ENCODE measurements around the gene TMEM184B.
"Not testable (repeated sequence)": the region's sequence is repeated elsewhere in the genome, so short reads cannot be mapped to it uniquely, and the experiment has no call there.

TMEM184B gene

DNA sequence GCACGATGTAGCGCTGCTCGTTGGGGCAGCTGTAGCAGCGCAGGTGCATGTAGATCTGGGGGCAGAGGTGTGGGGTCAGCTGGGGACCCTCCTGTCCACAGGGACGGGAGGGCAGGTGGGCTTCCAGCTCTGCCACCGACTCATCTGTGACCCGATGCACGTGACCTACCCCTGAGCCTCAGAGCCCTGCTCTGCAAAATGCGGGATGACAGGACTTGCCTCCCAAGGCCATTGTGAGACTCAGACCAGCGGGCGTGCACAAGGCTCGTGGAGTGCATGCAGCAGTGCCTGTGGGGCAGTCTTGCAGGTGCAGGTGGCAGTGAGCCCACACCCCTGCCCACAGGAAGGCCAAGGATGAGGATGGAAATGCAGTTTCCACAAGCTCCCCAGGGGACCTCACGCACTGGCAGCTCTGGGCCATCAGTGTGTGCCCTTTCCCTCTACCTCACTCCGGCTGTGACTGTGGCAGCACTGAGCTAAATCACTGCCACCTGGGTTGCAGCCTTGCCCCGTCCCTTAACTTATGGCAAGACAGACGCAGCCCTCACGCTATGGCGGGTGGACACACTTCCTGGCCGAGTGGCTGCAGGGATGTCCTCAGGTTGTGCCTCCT lies 26.7 kb downstream of the TMEM184B start:
- Histone ChIP-seq H3K9ac (ENCODE audit: low read length) (no peak overlapping the region), H3K27ac (ENCODE audit: low read depth, low read length) (no peak overlapping the region), H3K36me3 (ENCODE audit: control insufficient read depth, insufficient read depth, low read length) (peaks cover 38% of the 10 kb centered on the region), H3K27me3 (ENCODE audit: control insufficient read depth, insufficient read depth, low read length) (no peaks in the 10 kb centered on the region), H3K4me1 (ENCODE audit: control insufficient read depth, insufficient read depth, low read length) (peaks cover 7% of the 10 kb centered on the region), H3K9me3 (ENCODE audit: control insufficient read depth, insufficient read depth, low read depth, low read length) (no peaks in the 10 kb centered on the region), H3K4me3 (ENCODE audit: low read depth, low read length) (no peak overlapping the region)

DNA sequence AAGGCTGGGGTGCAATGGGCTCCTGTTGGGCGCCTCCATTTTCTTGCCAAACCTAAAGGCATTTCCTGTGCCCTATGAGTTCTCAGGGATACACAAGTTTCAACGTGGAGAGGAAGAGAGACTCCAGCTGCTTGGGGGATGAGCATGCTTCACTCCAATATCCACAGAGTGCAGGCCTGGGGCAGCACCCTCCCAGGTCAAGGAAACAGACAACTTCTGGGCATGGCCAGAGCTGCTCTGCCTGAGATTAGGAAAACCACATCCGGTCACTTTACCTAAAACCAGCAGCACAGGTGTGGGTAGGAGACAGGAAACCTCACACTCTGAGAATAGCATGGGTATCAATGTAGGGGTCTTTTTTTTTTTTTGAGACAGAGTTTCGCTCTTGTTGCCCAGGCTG lies 28.7 kb downstream of the TMEM184B start:
- H3K27ac ChIP-seq (ENCODE audit: low read depth, low read length) = no peak overlapping the region

DNA sequence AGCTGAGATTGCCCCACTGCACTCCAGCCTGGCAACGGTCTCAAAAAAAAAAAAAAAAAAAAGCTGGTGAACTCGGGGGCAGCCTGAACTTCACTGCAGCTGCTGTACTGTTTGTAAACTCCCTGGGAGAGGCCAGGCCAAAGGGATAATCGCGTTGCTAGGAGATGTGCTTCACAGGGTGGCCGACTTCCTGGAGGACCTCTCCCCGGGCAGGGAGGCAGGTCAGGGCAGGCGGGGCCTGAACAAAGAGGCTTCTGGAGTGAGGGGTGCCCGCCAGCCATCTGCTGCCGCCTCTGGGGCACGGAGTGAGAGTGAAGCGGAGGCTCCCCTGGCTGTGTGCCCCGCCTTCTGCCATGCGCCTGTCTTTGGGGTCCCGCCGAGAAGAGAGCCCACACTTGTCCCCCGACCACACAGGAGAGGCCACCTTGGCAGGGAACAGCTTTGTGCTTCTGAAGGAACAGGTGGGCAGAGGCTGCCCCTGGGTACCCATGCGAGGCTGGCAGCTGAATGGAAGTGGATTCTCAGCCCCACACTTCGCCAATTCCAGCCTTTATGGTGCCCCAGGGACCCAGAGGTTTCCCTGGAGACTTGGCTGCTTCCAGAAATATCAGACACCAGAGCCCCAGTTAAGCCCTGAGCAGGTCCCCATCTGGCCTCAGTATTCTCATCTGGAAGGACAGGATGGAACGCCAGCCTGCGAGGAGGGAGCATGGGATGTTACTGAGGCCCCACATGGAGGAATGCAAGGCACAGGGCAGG lies 29.6 kb downstream of the TMEM184B start:
- H3K27me3 ChIP-seq (ENCODE audit: control insufficient read depth, insufficient read depth, low read length) = no peaks in the 10 kb centered on the region
- H3K36me3 ChIP-seq (ENCODE audit: control insufficient read depth, insufficient read depth, low read length) = peaks cover 41% of the 10 kb centered on the region
- no peaks in the 10 kb centered on the region for H3K9me3 ChIP-seq (ENCODE audit: control insufficient read depth, insufficient read depth, low read depth, low read length)
- peaks cover 24% of the 10 kb centered on the region for H3K4me1 ChIP-seq (ENCODE audit: control insufficient read depth, insufficient read depth, low read length)
- no peak overlapping the region for H3K9ac ChIP-seq (ENCODE audit: low read length)
- H3K27ac ChIP-seq (ENCODE audit: low read depth, low read length) = no peak overlapping the region
- no peak overlapping the region for H3K4me3 ChIP-seq (ENCODE audit: low read depth, low read length)

More for the DNA sequence above, 28.7 kb downstream of the TMEM184B start:
- Histone ChIP-seq H3K27me3 (ENCODE audit: control insufficient read depth, insufficient read depth, low read length) (no peaks in the 10 kb centered on the region), H3K4me1 (ENCODE audit: control insufficient read depth, insufficient read depth, low read length) (peaks cover 23% of the 10 kb centered on the region), H3K9me3 (ENCODE audit: control insufficient read depth, insufficient read depth, low read depth, low read length) (no peaks in the 10 kb centered on the region), H3K4me3 (ENCODE audit: low read depth, low read length) (no peak overlapping the region), H3K36me3 (ENCODE audit: control insufficient read depth, insufficient read depth, low read length) (peaks cover 38% of the 10 kb centered on the region), H3K9ac (ENCODE audit: low read length) (no peak overlapping the region)

DNA sequence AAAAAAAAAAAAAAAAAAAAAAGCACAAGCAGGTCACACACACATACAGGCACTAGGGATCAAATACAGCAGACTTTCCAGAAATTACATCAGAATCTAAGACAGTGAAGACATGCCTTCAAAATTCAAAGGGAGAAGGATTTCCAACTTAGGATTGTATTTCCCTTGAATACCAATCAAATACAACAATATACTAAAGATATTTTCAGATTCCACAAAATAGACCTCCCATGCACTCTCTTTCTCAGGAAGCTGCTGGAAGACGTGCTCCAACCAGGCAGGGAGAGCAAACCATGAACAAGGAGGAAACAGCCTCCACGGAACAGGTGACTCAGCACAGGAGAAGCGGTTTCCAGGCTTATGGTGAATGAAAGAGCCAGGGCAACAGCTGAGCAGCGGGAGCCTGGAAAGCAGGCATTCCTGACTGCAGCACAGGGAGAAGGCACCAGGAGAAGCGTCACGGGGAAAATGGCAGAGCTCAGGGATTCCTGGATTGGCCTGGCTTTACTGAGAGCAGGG lies 32.0 kb downstream of the TMEM184B start:
- H3K4me1 ChIP-seq (ENCODE audit: control insufficient read depth, insufficient read depth, low read length) = peaks cover 24% of the 10 kb centered on the region
- no peak overlapping the region for H3K4me3 ChIP-seq (ENCODE audit: low read depth, low read length)
- H3K27ac ChIP-seq (ENCODE audit: low read depth, low read length) = peak overlapping the region; percentile 7
- H3K9me3 ChIP-seq (ENCODE audit: control insufficient read depth, insufficient read depth, low read depth, low read length) = no peaks in the 10 kb centered on the region
- peaks cover 33% of the 10 kb centered on the region for H3K36me3 ChIP-seq (ENCODE audit: control insufficient read depth, insufficient read depth, low read length)
- no peaks in the 10 kb centered on the region for H3K27me3 ChIP-seq (ENCODE audit: control insufficient read depth, insufficient read depth, low read length)
- H3K9ac ChIP-seq (ENCODE audit: low read length) = peak overlapping the region; percentile 23

DNA sequence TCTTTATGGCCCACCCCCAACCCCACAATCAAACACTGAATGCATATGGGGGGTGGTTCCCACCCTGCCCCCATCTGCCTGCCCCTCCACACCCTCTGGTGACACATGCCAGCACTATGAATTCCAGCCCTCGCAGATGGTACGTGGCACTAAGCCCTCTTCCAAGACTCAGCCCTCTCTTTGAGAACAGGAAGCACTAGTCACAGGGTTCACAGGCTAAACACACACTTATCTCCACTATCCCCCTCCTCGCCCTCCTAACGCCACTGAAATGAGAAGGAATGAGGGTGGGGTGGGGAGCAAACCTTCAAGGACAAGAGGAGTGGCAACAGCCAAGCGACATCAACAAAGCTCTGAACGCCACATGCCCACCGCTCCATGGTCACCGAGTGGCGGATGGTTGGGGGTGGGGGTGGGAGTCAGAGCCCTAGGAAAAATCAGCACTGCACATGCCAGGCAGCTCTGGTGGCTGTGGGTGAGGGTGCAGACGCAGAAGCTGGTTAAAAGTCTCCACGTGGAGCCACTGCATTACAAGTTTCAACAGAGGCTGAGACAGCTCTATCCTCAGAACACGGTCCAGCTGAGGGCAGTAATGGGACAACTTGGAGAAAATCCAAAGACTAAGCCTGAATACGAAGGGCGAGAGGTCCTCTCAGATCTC lies 33.6 kb downstream of the TMEM184B start:
- no peak overlapping the region for H3K4me3 ChIP-seq (ENCODE audit: low read depth, low read length)
- H3K4me1 ChIP-seq (ENCODE audit: control insufficient read depth, insufficient read depth, low read length) = peaks cover 24% of the 10 kb centered on the region
- no peak overlapping the region for H3K27ac ChIP-seq (ENCODE audit: low read depth, low read length)
- no peaks in the 10 kb centered on the region for H3K27me3 ChIP-seq (ENCODE audit: control insufficient read depth, insufficient read depth, low read length)
- H3K36me3 ChIP-seq (ENCODE audit: control insufficient read depth, insufficient read depth, low read length) = peaks cover 37% of the 10 kb centered on the region
- no peak overlapping the region for H3K9ac ChIP-seq (ENCODE audit: low read length)
- no peaks in the 10 kb centered on the region for H3K9me3 ChIP-seq (ENCODE audit: control insufficient read depth, insufficient read depth, low read depth, low read length)

DNA sequence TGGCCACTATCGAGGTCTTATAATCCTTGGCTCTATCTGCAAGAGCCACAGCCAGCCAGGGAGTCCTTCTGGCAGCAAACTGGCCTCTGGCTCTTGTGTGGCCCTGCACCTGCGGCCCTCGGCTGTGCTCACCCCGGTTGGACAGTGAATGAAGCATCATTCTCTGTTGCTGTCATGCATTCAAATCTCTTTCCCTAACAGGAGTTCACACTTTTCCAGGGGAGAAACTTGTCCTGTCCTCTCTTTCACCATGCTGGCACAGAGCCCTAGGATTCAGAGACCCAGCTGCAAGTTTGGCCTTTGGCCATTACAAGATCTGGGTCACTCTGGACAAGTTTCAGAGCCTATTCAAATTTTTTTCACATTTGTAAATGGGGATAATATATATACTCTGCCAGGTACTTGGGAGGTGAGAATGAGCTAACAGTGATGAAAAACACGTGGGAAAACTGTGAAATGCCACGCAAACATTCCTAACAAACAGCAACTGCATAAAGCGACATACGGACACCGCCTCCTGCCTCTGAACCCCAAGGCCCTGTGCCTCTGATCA lies 34.2 kb downstream of the TMEM184B start:
- H3K36me3 ChIP-seq (ENCODE audit: control insufficient read depth, insufficient read depth, low read length) = peaks cover 34% of the 10 kb centered on the region
- no peaks in the 10 kb centered on the region for H3K9me3 ChIP-seq (ENCODE audit: control insufficient read depth, insufficient read depth, low read depth, low read length)
- H3K27ac ChIP-seq (ENCODE audit: low read depth, low read length) = no peak overlapping the region
- no peak overlapping the region for H3K9ac ChIP-seq (ENCODE audit: low read length)
- no peaks in the 10 kb centered on the region for H3K27me3 ChIP-seq (ENCODE audit: control insufficient read depth, insufficient read depth, low read length)
- H3K4me3 ChIP-seq (ENCODE audit: low read depth, low read length) = no peak overlapping the region
- H3K4me1 ChIP-seq (ENCODE audit: control insufficient read depth, insufficient read depth, low read length) = peaks cover 24% of the 10 kb centered on the region

DNA sequence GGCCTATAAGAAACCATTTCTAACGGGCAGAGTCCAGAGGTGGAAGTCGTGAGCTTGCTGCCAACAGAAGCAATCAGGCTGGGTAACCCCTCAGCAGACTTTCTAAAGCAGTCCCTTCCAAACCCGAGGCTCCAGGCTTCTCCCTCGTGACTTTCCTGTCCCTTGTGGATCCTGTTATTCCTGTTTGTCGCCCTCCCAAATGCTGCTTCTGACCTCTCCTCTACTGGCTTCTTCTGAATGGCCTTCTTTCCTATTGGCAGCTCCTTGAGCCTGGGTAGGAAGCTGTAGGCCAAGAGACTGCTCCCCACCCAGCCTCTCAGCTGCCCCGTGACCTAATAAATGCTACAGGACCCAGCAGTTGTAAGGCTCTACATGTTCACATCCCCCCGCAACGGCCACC lies 36.0 kb downstream of the TMEM184B start:
- Histone ChIP-seq H3K4me3 (ENCODE audit: low read depth, low read length) (no peak overlapping the region), H3K9ac (ENCODE audit: low read length) (no peak overlapping the region), H3K9me3 (ENCODE audit: control insufficient read depth, insufficient read depth, low read depth, low read length) (no peaks in the 10 kb centered on the region), H3K27me3 (ENCODE audit: control insufficient read depth, insufficient read depth, low read length) (no peaks in the 10 kb centered on the region), H3K4me1 (ENCODE audit: control insufficient read depth, insufficient read depth, low read length) (peaks cover 21% of the 10 kb centered on the region), H3K27ac (ENCODE audit: low read depth, low read length) (no peak overlapping the region), H3K36me3 (ENCODE audit: control insufficient read depth, insufficient read depth, low read length) (peaks cover 48% of the 10 kb centered on the region)

DNA sequence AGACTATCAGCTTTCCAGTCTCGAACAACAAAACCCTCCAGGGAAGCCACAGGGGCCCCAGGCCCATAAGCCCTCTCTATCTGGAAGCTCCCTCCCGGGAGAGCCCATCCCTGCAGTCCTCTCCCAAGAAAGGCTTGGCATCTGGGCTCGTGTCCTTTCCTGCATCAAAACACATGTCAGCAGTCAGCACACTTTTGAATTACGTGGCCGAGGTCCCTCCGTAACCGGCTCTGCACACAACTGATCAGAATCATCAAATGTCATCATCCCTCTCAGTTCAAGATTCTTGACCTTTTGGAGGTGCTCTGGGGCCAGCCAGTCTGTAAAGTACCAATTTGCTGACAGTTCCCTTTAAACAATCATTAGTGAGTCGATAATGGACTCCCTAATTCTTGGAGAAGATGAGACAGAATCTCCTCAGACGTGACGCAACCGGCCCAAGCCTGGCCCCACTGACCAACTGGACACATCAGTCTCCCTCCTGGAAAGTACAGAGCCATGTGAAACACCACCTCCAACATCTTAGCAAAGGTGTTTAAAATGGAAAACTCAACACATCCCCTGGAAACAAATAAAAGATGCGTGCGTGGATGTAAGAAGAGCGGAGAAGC lies 37.5 kb downstream of the TMEM184B start:
- H3K27me3 ChIP-seq (ENCODE audit: control insufficient read depth, insufficient read depth, low read length) = no peaks in the 10 kb centered on the region
- no peak overlapping the region for H3K4me3 ChIP-seq (ENCODE audit: low read depth, low read length)
- no peak overlapping the region for H3K9ac ChIP-seq (ENCODE audit: low read length)
- 0 out of 2 replicates have a peak, but pooled peaks cover 9% of the 10 kb centered on the region for H3K4me1 ChIP-seq (ENCODE audit: control insufficient read depth, insufficient read depth, low read length)
- H3K27ac ChIP-seq (ENCODE audit: low read depth, low read length) = no peak overlapping the region
- no peaks in the 10 kb centered on the region for H3K9me3 ChIP-seq (ENCODE audit: control insufficient read depth, insufficient read depth, low read depth, low read length)
- H3K36me3 ChIP-seq (ENCODE audit: control insufficient read depth, insufficient read depth, low read length) = peaks cover 62% of the 10 kb centered on the region

DNA sequence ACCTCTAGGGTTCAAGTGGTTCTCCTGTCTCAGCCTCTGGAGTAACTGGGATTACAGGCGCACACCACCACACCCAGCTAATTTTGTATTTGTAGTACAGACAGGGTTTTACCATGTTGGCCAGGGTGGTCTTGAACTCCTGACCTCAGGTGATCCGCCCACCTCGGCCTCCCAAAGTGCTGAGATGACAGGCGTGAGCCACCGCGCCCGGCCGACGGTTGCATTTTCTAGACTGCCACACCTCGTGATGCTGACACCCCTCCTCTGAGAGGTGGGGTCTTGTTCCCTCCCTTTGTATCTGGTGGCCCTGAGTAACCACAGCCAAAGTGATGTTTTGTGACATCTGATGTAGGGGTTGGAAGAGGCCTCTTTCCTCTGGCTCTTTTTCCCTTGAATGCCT lies 39.0 kb downstream of the TMEM184B start:
- H3K36me3 ChIP-seq (ENCODE audit: control insufficient read depth, insufficient read depth, low read length) = peaks cover 73% of the 10 kb centered on the region

DNA sequence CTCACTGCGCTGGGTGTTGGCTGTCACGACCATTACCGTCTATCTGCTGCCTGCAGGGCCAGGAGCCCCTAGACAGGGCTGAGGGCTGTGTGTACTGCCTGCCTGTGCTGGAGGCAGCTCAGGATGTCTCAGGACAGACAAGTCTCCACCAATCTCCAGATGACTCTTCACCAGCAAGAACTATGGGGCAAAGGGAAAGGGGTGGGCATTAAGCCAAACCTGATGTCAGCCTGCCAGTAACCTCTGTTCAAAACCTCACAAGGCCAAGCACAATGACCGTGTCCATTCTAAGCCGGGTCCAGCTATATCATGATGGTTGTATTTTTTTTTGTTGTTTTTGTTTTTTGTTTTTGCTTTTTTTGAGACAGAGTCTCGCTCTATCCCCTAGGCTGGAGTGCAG lies 39.4 kb downstream of the TMEM184B start:
- no peak overlapping the region for H3K9ac ChIP-seq (ENCODE audit: low read length)
- no peaks in the 10 kb centered on the region for H3K4me1 ChIP-seq (ENCODE audit: control insufficient read depth, insufficient read depth, low read length)
- no peak overlapping the region for H3K27ac ChIP-seq (ENCODE audit: low read depth, low read length)
- no peaks in the 10 kb centered on the region for H3K9me3 ChIP-seq (ENCODE audit: control insufficient read depth, insufficient read depth, low read depth, low read length)
- no peak overlapping the region for H3K4me3 ChIP-seq (ENCODE audit: low read depth, low read length)
- peaks cover 76% of the 10 kb centered on the region for H3K36me3 ChIP-seq (ENCODE audit: control insufficient read depth, insufficient read depth, low read length)
- no peaks in the 10 kb centered on the region for H3K27me3 ChIP-seq (ENCODE audit: control insufficient read depth, insufficient read depth, low read length)

More for the DNA sequence above, 39.0 kb downstream of the TMEM184B start:
- not testable (repeated sequence) for H3K4me1 ChIP-seq (ENCODE audit: control insufficient read depth, insufficient read depth, low read length); H3K9ac ChIP-seq (ENCODE audit: low read length); H3K27me3 ChIP-seq (ENCODE audit: control insufficient read depth, insufficient read depth, low read length); H3K27ac ChIP-seq (ENCODE audit: low read depth, low read length); H3K4me3 ChIP-seq (ENCODE audit: low read depth, low read length); H3K9me3 ChIP-seq (ENCODE audit: control insufficient read depth, insufficient read depth, low read depth, low read length)

Measured in HUES6 (cell line).